Ishikawa (cell line): ENCODE results near the gene SLC25A11.

Experiments used
- CEBPB ChIP-seq: IDR thresholded peaks from 2 replicates; pipeline ENCODE4 v1.6.1; 2012
- CREB1 ChIP-seq: IDR thresholded peaks from 2 replicates; pipeline ENCODE4 v1.6.1; 2012; ENCODE audit warnings: low read depth
- EP300 ChIP-seq: IDR thresholded peaks from 2 replicates; pipeline ENCODE4 v1.6.1; 2012; ENCODE audit warnings: borderline replicate concordance
- FOXM1 ChIP-seq: IDR thresholded peaks from 2 replicates; pipeline ENCODE4 v1.6.1; 2012; ENCODE audit warnings: low read depth, borderline replicate concordance
- NFIC ChIP-seq: IDR thresholded peaks from 2 replicates; pipeline ENCODE4 v1.6.1; 2012
- TAF1 ChIP-seq: IDR thresholded peaks from 2 replicates; pipeline ENCODE4 v1.6.1; 2012; ENCODE audit warnings: low read depth, mild to moderate bottlenecking
- TCF12 ChIP-seq: IDR thresholded peaks from 2 replicates; pipeline ENCODE4 v1.6.1; 2012; ENCODE audit warnings: low read depth
- YY1 ChIP-seq: IDR thresholded peaks from 2 replicates; pipeline ENCODE4 v1.6.1; 2012; ENCODE audit warnings: low read depth
- ZBTB7A ChIP-seq: IDR thresholded peaks from 2 replicates; pipeline ENCODE4 v1.6.1; 2012; ENCODE audit warnings: low read depth
- TF ChIP-seq, protein P1 (sequence below): IDR thresholded peaks from 2 replicates; pipeline ENCODE4 v1.6.1; 2012; ENCODE audit warnings: low read depth, mild to moderate bottlenecking

DNA sequence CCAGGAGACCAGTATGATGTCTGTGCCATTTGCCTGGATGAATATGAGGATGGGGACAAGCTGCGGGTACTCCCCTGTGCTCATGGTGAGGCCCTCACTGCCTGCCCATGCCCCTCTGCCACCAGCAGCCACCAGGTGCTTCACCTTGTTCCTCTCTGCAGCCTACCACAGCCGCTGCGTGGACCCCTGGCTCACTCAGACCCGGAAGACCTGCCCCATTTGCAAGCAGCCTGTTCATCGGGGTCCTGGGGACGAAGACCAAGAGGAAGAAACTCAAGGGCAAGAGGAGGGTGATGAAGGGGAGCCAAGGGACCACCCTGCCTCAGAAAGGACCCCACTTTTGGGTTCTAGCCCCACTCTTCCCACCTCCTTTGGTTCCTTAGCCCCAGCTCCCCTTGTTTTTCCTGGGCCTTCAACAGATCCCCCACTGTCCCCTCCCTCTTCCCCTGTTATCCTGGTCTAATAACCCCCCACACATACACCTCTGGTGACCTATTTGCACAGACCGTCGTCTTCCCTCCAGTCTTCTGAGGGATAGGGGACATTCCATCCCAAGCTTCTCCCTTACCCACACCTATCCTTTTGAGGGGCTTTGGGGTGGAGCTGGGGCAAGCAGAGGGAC lies 4.8 kb upstream of the SLC25A11 start:
- TF ChIP-seq TCF12 (no peak), EP300 (no peak), CREB1 (no peak), ZBTB7A (no peak), CEBPB (no peak), FOXM1 (no peak), TAF1 (no peak), NFIC (no peak), YY1 (no peak)
- TF ChIP-seq, protein P1, sequence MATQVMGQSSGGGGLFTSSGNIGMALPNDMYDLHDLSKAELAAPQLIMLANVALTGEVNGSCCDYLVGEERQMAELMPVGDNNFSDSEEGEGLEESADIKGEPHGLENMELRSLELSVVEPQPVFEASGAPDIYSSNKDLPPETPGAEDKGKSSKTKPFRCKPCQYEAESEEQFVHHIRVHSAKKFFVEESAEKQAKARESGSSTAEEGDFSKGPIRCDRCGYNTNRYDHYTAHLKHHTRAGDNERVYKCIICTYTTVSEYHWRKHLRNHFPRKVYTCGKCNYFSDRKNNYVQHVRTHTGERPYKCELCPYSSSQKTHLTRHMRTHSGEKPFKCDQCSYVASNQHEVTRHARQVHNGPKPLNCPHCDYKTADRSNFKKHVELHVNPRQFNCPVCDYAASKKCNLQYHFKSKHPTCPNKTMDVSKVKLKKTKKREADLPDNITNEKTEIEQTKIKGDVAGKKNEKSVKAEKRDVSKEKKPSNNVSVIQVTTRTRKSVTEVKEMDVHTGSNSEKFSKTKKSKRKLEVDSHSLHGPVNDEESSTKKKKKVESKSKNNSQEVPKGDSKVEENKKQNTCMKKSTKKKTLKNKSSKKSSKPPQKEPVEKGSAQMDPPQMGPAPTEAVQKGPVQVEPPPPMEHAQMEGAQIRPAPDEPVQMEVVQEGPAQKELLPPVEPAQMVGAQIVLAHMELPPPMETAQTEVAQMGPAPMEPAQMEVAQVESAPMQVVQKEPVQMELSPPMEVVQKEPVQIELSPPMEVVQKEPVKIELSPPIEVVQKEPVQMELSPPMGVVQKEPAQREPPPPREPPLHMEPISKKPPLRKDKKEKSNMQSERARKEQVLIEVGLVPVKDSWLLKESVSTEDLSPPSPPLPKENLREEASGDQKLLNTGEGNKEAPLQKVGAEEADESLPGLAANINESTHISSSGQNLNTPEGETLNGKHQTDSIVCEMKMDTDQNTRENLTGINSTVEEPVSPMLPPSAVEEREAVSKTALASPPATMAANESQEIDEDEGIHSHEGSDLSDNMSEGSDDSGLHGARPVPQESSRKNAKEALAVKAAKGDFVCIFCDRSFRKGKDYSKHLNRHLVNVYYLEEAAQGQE = no peak
